Uterus (tissue), 4 donors: Measurements from ENCODE around the gene TOR4A. TPM values are rescaled to one million over a fixed set of nuclear protein-coding genes. Genes with fewer than 3 reads are reported as not detected.

Experiments used
- DNase-seq, 2 donors: peaks; one replicate each; pipeline ENCODE4 v3.0.0-alpha.2; 2019 to 2020
- H3K27ac ChIP-seq, 2 donors: fragments of 200-600 bp; sonication (generic); 1 replicate in 1 of 2; 2 replicates in 1 of 2; pipeline ENCODE4 v1.5.1; 2016 to 2018
- H3K27me3 ChIP-seq, 2 donors: fragments of 200-600 bp; sonication (generic); one replicate each; pipeline ENCODE4 v1.5.1; 2018 to 2019; ENCODE audit warnings: control low read depth in 1 of 2
- H3K36me3 ChIP-seq, 2 donors: fragments of 200-600 bp; sonication (generic); one replicate each; pipeline ENCODE4 v1.5.1; 2019; ENCODE audit warnings: control low read depth in 1 of 2
- H3K4me1 ChIP-seq, 2 donors: fragments of 200-600 bp; sonication (generic); one replicate each; pipeline ENCODE4 v1.5.1; 2018 to 2019; ENCODE audit warnings: control low read depth in 1 of 2
- H3K4me3 ChIP-seq, 2 donors: fragments of 200-600 bp; sonication (generic); 1 replicate in 1 of 2; 2 replicates in 1 of 2; pipeline ENCODE4 v1.5.1; 2018 to 2019; ENCODE audit warnings: mild to moderate bottlenecking in 1 of 2
- H3K9me3 ChIP-seq, 2 donors: fragments of 200-600 bp; sonication (generic); one replicate each; pipeline ENCODE4 v1.5.1; 2019; ENCODE audit warnings: control low read depth in 1 of 2
- CTCF ChIP-seq, 4 experiments: fragments of 200-600 bp in 2 of 4; fragments of 450-650 bp in 2 of 4; sonication (generic) in 2 of 4; IDR thresholded peaks; one replicate each; pipeline ENCODE4 v1.5.1; 2016 to 2019; ENCODE audit warnings: antibody characterized with exemption in 4 of 4, mild to moderate bottlenecking in 2 of 4, moderate library complexity in 1 of 4
- POLR2A ChIP-seq, 2 donors: fragments of 450-650 bp; IDR thresholded peaks; one replicate each; pipeline ENCODE4 v1.6.1; 2016; ENCODE audit warnings: antibody characterized with exemption in 2 of 2, mild to moderate bottlenecking in 1 of 2, moderate library complexity in 1 of 2
- intact Hi-C: fragments of 100-400 bp; cut with DNase I; formaldehyde crosslinking; loops from one replicate; pipeline ENCODE4 v1.15.1; 2023; ENCODE audit warnings: low total_unique reads
- total RNA-seq, 4 donors: library from RNA; depleted of rRNA in 3 of 4; stranded (reverse); fragments of >200 nt in 3 of 4; gene quantifications; one replicate each; pipeline versions ENCODE4 v1.1.0 to v1.2.4, GENCODE V29; 2014 to 2023
- donor health status: DM: yes; HTN: yes; CAD: no.

Gene TOR4A
- total RNA-seq, 4 donors from 2014 or later = 2.6 to 12.7 (median 11.5) TPM

GRCh38 chr9:137252555-137253506 lies 24.7 kb upstream of the TOR4A start:
- H3K4me3 ChIP-seq = no peak overlapping the region
- no peaks in the 10 kb centered on the region for H3K36me3 ChIP-seq
- H3K4me1 ChIP-seq = peaks cover 0 to 17% of the 10 kb centered on the region in 2 donors
- no peaks in the 10 kb centered on the region for H3K27me3 ChIP-seq
- intact Hi-C loops = no loop called here
- H3K9me3 ChIP-seq = no peaks in the 10 kb centered on the region
- H3K27ac ChIP-seq = no peak overlapping the region
- DNase-seq = no peak
- no peak for TF ChIP-seq CTCF (IDR thresholded peaks at IDR 0.05)
- no peak for TF ChIP-seq POLR2A (IDR thresholded peaks at IDR 0.05)

DNA sequence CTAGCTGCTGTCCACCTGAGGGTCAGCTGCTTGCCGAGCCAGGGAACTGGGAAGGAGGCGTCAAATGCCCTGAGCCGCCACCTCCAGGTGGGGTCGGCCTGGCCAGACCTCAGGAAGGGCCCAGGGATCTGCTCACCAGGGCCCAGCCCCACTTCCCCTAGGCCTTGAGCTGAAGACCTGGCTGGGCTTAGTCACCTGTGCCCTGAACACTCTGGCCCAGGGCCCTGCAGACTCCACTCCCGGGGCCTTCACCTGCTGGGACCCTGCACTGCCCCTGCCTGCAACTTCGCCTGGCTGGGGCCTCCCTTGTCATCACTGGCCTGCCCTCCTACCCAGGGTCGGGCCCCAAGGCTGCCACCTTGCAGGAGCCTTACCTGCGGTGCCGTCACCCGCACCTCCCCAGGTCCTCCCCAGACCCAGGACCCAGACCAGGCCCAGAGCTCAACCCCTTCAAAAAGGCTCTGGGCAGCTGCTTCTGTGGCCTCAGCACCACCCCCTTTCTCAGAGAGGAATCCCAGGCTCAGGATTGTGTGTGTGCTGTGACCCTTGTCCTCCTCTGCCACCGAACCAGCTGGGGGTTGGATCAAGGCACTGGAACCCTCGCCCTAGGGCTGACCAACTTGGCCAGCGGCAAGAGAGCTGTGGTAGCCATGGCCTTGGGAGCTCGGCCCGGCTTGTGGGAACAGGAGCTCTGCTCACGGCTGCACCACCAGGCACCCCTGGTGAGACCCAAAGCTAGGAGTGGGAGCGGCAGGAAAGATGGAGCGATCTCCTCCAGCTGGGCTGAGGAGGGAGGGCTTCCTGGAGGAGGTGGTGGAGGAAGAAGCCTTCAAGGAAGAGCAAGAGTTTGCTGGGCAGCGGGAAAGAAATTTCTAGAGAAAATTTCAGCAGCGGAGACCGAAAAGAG lies 23.6 kb upstream of the TOR4A start:
- DNase-seq = no peak
- H3K4me1 ChIP-seq = peaks cover 0 to 17% of the 10 kb centered on the region in 2 donors
- H3K27ac ChIP-seq = peak overlapping the region in 1 of 2 donors; percentile 71
- intact Hi-C loops = no loop called here
- H3K27me3 ChIP-seq = no peaks in the 10 kb centered on the region
- no peaks in the 10 kb centered on the region for H3K9me3 ChIP-seq
- no peaks in the 10 kb centered on the region for H3K36me3 ChIP-seq
- TF ChIP-seq POLR2A (IDR thresholded peaks at IDR 0.05) = no peak
- TF ChIP-seq CTCF (IDR thresholded peaks at IDR 0.05) = no peak
- peak overlapping the region; percentile 81 to 97 for H3K4me3 ChIP-seq

DNA sequence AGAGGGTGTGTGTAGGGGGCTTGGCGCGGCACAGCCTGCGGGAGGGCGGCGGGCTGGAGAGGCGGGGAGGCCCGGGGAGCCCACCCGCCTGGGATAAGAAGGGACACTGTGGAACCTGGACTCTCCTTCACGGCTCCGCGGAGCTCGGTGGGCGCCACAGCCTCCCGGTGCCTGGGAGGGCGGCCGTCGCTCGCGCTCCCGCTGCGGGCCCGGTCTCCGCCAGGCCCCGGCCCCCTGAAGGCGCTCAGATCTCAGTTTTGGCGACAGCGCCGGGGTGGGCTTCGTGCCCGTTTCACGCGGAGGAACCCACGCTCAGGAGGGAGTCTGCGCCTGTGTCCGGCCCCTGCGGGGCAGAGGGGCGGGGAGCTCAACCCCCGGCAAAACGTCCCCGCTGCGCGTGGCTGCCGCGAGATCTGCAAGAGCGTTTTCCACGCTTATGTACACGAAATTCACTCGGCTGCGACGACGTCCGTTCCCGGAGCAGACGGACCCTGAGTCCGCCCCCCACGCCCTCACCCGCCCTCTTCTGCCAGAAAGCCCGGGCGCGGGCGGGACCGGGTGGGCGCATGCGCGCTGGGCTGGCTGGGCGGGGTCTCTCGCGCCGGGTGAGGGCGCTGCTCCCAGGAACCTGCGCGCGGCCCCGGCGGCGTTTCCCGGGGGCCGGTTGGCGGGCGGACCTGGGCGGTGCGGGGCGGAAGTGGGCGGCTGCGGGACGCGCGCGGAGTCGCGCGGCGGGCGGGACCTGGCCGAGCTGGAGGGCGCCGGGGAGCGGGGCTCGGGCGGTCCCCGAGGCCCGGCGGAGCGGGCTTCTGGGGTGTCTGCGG lies 22.7 kb upstream of the TOR4A start, which contains the start of gene NELFB:
Gene NELFB (plus strand): TSS at position 704 of the 824 bp plus-strand sequence.
- Histone ChIP-seq H3K27ac (peak within 1 kb of the TSS; percentile 56 to 75), H3K4me3 (peak within 1 kb of the TSS; percentile 81 to 97), H3K4me1 (peaks cover 0 to 17% of the 10 kb centered on the region in 2 donors), H3K36me3 (no peaks in the 10 kb centered on the region), H3K9me3 (no peaks in the 10 kb centered on the region), H3K27me3 (no peaks in the 10 kb centered on the region)
- TF ChIP-seq CTCF (IDR thresholded peaks at IDR 0.05) (peak in 3 of 4 experiments; percentile 19 to 35 (median 22)), POLR2A (IDR thresholded peaks at IDR 0.05) (peak; percentile 39 to 69)
- peak; percentile 90 to 95 for DNase-seq
- intact Hi-C loops = no loop called here

- intact Hi-C loops = no loop called here
- no peak for TF ChIP-seq POLR2A (IDR thresholded peaks at IDR 0.05)
- TF ChIP-seq CTCF (IDR thresholded peaks at IDR 0.05) = no peak
Measured at GRCh38 chr9:137255448-137256114, 21.9 kb upstream of the TOR4A start.

More at GRCh38 chr9:137255448-137256114, 21.9 kb upstream of the TOR4A start:
- DNase-seq = no peak
- Histone ChIP-seq H3K27ac (peak overlapping the region; percentile 56 to 75), H3K4me1 (peaks cover 0 to 17% of the 10 kb centered on the region in 2 donors), H3K36me3 (no peaks in the 10 kb centered on the region), H3K4me3 (peak overlapping the region; percentile 81 to 97), H3K27me3 (no peaks in the 10 kb centered on the region), H3K9me3 (no peaks in the 10 kb centered on the region)
